ENCODE measurements around the gene ANKRD6.

DNA sequence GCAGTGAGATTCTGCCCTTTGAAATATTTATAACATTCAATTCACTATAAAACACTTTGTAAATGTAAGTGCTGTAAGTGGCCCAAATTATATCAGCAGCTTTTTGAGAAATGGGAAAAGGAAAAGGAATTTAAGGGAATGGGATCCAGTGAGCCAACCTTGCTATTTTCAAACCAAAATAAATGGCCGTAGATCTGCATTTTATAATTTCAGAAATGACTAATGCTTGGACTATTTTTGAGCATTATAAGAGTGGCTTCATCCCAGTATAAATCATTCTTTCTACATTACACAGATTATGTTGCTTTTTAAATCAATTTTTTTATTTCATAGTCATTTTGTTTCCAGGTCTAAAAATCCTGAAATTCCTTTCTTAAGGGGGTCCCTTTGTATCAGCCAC is 49.2 kb downstream of the ANKRD6 start:
- TF ChIP-seq, protein P1, sequence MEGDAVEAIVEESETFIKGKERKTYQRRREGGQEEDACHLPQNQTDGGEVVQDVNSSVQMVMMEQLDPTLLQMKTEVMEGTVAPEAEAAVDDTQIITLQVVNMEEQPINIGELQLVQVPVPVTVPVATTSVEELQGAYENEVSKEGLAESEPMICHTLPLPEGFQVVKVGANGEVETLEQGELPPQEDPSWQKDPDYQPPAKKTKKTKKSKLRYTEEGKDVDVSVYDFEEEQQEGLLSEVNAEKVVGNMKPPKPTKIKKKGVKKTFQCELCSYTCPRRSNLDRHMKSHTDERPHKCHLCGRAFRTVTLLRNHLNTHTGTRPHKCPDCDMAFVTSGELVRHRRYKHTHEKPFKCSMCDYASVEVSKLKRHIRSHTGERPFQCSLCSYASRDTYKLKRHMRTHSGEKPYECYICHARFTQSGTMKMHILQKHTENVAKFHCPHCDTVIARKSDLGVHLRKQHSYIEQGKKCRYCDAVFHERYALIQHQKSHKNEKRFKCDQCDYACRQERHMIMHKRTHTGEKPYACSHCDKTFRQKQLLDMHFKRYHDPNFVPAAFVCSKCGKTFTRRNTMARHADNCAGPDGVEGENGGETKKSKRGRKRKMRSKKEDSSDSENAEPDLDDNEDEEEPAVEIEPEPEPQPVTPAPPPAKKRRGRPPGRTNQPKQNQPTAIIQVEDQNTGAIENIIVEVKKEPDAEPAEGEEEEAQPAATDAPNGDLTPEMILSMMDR (IDR thresholded peaks at IDR 0.05; ENCODE audit: poor library complexity) = no peak
- TF ChIP-seq EZH2 (IDR thresholded peaks at IDR 0.05; ENCODE audit: borderline replicate concordance) (no peak), EZH2phosphoT487 (IDR thresholded peaks at IDR 0.05; ENCODE audit: low read depth, severe bottlenecking, unreplicated experiment) (no peak)
